ENCODE data around the gene PRKCB.

GRCh38 chr16:23902034-23902747, 66.4 kb downstream of the PRKCB start:
- no peak for TF ChIP-seq POLR2A (IDR thresholded peaks at IDR 0.05; ENCODE audit: low read depth, low read length)
- TF ChIP-seq TAF1 (IDR thresholded peaks at IDR 0.05; ENCODE audit: borderline replicate concordance, low read depth, low read length), result no peak
